HEK293 (cell line): ENCODE data around the gene TRIM62.

Experiments used
- CTCF ChIA-PET: fragments of 350-600 bp; formaldehyde crosslinking; extraction: SDS; loops from one replicate; lab custom pipeline; 2021; ENCODE audit warnings: antibody characterized with exemption; lab: Yijun Ruan, JAX
- POLR2A ChIA-PET: fragments of 300-600 bp; formaldehyde crosslinking; extraction: SDS; loops from one replicate; lab custom pipeline; 2020; ENCODE audit warnings: antibody characterized with exemption, inconsistent platforms; lab: Yijun Ruan, JAX
- H3K27ac ChIP-seq: fragments of 200-500 bp; sonication (Bioruptor generic); 2 replicates; pipeline ENCODE4 v1.5.1; 2014; ENCODE audit warnings: low read depth, low read length, control low read depth, inconsistent platforms; ENCODE audit errors: extremely low read depth
- H3K36me3 ChIP-seq, 2 experiments: fragments of 200-500 bp in 1 of 2; sonication (Bioruptor generic) in 1 of 2; 1 replicate in 1 of 2; 2 replicates in 1 of 2; pipeline ENCODE4 v1.5.1; 2014 to 2017; ENCODE audit warnings: inconsistent platforms in 2 of 2, low read length in 2 of 2; ENCODE audit not compliant: control insufficient read depth in 2 of 2, insufficient read depth in 1 of 2
- H3K4me1 ChIP-seq: fragments of 200-500 bp; sonication (Bioruptor generic); 2 replicates; pipeline ENCODE4 v1.5.1; 2014; ENCODE audit warnings: mild to moderate bottlenecking, low read length, inconsistent platforms; ENCODE audit not compliant: control insufficient read depth, insufficient read depth
- H3K4me3 ChIP-seq: 2 replicates; pipeline ENCODE4 v1.5.1; 2011; ENCODE audit warnings: low read depth, mild to moderate bottlenecking, control low read depth, low read length, moderate library complexity
- H3K9me3 ChIP-seq: fragments of 200-500 bp; sonication (Bioruptor generic); 2 replicates; pipeline ENCODE4 v1.5.1; 2014; ENCODE audit warnings: low read depth, low read length, inconsistent platforms; ENCODE audit not compliant: control insufficient read depth, insufficient read depth
- EGR2 ChIP-seq: fragments of 450-650 bp; formaldehyde crosslinking; IDR thresholded peaks from 2 replicates; pipeline ENCODE4 v1.5.1; 2016; ENCODE audit warnings: low read depth, missing biosample characterization, missing genetic modification characterization
- GLI4 ChIP-seq: fragments of 450-650 bp; formaldehyde crosslinking; IDR thresholded peaks from 2 replicates; pipeline ENCODE4 v1.5.1; 2016; ENCODE audit warnings: missing biosample characterization, missing genetic modification characterization
- GLIS1 ChIP-seq: fragments of 450-650 bp; formaldehyde crosslinking; IDR thresholded peaks from 2 replicates; pipeline ENCODE4 v1.5.1; 2016; ENCODE audit warnings: missing biosample characterization, missing genetic modification characterization
- HOXC10 ChIP-seq: sonication (generic); formaldehyde crosslinking; IDR thresholded peaks from 2 replicates; pipeline ENCODE4 v1.8.1; 2023; ENCODE audit warnings: mild to moderate bottlenecking, missing genetic modification reagents
- KLF1 ChIP-seq: fragments of 450-650 bp; formaldehyde crosslinking; IDR thresholded peaks from 2 replicates; pipeline ENCODE4 v1.5.1; 2016; ENCODE audit warnings: missing biosample characterization, missing genetic modification characterization
- KLF10 ChIP-seq: fragments of 450-650 bp; IDR thresholded peaks from 2 replicates; pipeline ENCODE4 v1.5.1; 2018; ENCODE audit warnings: missing biosample characterization, mild to moderate bottlenecking, missing genetic modification characterization
- KLF7 ChIP-seq: fragments of 450-650 bp; formaldehyde crosslinking; IDR thresholded peaks from 2 replicates; pipeline ENCODE4 v1.5.1; 2016; ENCODE audit warnings: missing biosample characterization, missing genetic modification characterization, borderline replicate concordance
- KLF9 ChIP-seq: fragments of 450-650 bp; formaldehyde crosslinking; IDR thresholded peaks from 2 replicates; pipeline ENCODE4 v1.5.1; 2016; ENCODE audit warnings: missing biosample characterization, missing genetic modification characterization, low read depth
- PRDM10 ChIP-seq: fragments of 450-650 bp; formaldehyde crosslinking; IDR thresholded peaks from 2 replicates; pipeline ENCODE4 v1.5.1; 2016; ENCODE audit warnings: missing biosample characterization, missing genetic modification characterization
- SP2 ChIP-seq: fragments of 450-650 bp; formaldehyde crosslinking; IDR thresholded peaks from 2 replicates; pipeline ENCODE4 v1.5.1; 2016; ENCODE audit warnings: missing biosample characterization, missing genetic modification characterization
- SP7 ChIP-seq: fragments of 450-650 bp; formaldehyde crosslinking; IDR thresholded peaks from 2 replicates; pipeline ENCODE4 v1.5.1; 2016; ENCODE audit warnings: missing biosample characterization, missing genetic modification characterization
- YY2 ChIP-seq: fragments of 450-650 bp; formaldehyde crosslinking; IDR thresholded peaks from 2 replicates; pipeline ENCODE4 v1.5.1; 2016; ENCODE audit warnings: missing biosample characterization, missing genetic modification characterization
- ZBTB8A ChIP-seq: fragments of 450-650 bp; formaldehyde crosslinking; IDR thresholded peaks from 2 replicates; pipeline ENCODE4 v1.5.1; 2016; ENCODE audit warnings: missing biosample characterization, missing genetic modification characterization
- ZEB2 ChIP-seq: fragments of 450-650 bp; formaldehyde crosslinking; IDR thresholded peaks from 2 replicates; pipeline ENCODE4 v1.5.1; 2016; ENCODE audit warnings: missing biosample characterization, missing genetic modification characterization
- ZFP3 ChIP-seq: fragments of 450-650 bp; formaldehyde crosslinking; IDR thresholded peaks from 2 replicates; pipeline ENCODE4 v1.5.1; 2016; ENCODE audit warnings: low read depth, missing biosample characterization, missing genetic modification characterization
- ZNF140 ChIP-seq: fragments of 450-650 bp; formaldehyde crosslinking; IDR thresholded peaks from 2 replicates; pipeline ENCODE4 v1.5.1; 2016; ENCODE audit warnings: missing biosample characterization, missing genetic modification characterization
- ZNF155 ChIP-seq: fragments of 450-650 bp; formaldehyde crosslinking; IDR thresholded peaks from 2 replicates; pipeline ENCODE4 v1.5.1; 2016; ENCODE audit warnings: missing biosample characterization, missing genetic modification characterization
- ZNF24 ChIP-seq: fragments of 450-650 bp; formaldehyde crosslinking; IDR thresholded peaks from 2 replicates; pipeline ENCODE4 v1.5.1; 2016; ENCODE audit warnings: missing biosample characterization, missing genetic modification characterization
- ZNF426 ChIP-seq: fragments of 450-650 bp; formaldehyde crosslinking; IDR thresholded peaks from 2 replicates; pipeline ENCODE4 v1.5.1; 2017; ENCODE audit warnings: missing biosample characterization, missing genetic modification characterization, mild to moderate bottlenecking, inconsistent platforms, moderate library complexity
- ZNF530 ChIP-seq: fragments of 450-650 bp; formaldehyde crosslinking; IDR thresholded peaks from 2 replicates; pipeline ENCODE4 v1.5.1; 2016; ENCODE audit warnings: low read depth, missing biosample characterization, missing genetic modification characterization
- ZNF548 ChIP-seq: fragments of 450-650 bp; formaldehyde crosslinking; IDR thresholded peaks from 2 replicates; pipeline ENCODE4 v1.5.1; 2016; ENCODE audit warnings: missing biosample characterization, missing genetic modification characterization
- ZNF585B ChIP-seq: fragments of 450-650 bp; formaldehyde crosslinking; IDR thresholded peaks from 2 replicates; pipeline ENCODE4 v1.5.1; 2016; ENCODE audit warnings: missing biosample characterization, missing genetic modification characterization
- ZNF623 ChIP-seq: fragments of 450-650 bp; formaldehyde crosslinking; IDR thresholded peaks from 2 replicates; pipeline ENCODE4 v1.5.1; 2016; ENCODE audit warnings: missing biosample characterization, missing genetic modification characterization
- ZNF629 ChIP-seq: fragments of 450-650 bp; formaldehyde crosslinking; IDR thresholded peaks from 2 replicates; pipeline ENCODE4 v1.5.1; 2017; ENCODE audit warnings: missing biosample characterization, missing genetic modification characterization
- ZNF677 ChIP-seq: fragments of 450-650 bp; IDR thresholded peaks from 2 replicates; pipeline ENCODE4 v1.5.0; 2018; ENCODE audit warnings: missing biosample characterization, mild to moderate bottlenecking, missing genetic modification characterization, moderate library complexity
- ZSCAN5A ChIP-seq: fragments of 450-650 bp; formaldehyde crosslinking; IDR thresholded peaks from 2 replicates; pipeline ENCODE4 v1.5.1; 2016; ENCODE audit warnings: missing biosample characterization, missing genetic modification characterization

TRIM62 gene

GRCh38 chr1:33130297-33130696 lies 51.5 kb downstream of the TRIM62 start:
- Histone ChIP-seq H3K4me3 (no peak overlapping the region), H3K4me1 (peaks cover 5% of the 10 kb centered on the region), H3K9me3 (no peaks in the 10 kb centered on the region), H3K36me3 (peaks cover 0 to 9% of the 10 kb centered on the region in 2 experiments; a peak in 1 of 3 replicates), H3K27ac (no peak overlapping the region)
- POLR2A ChIA-PET, result no interaction called here
- CTCF ChIA-PET, result no interaction called here
- TF ChIP-seq GLI4 (tag by site-specific recombination) (no peak), PRDM10 (tag by site-specific recombination) (peak; percentile 17; the same call in 1 of the 2 replicates)

DNA sequence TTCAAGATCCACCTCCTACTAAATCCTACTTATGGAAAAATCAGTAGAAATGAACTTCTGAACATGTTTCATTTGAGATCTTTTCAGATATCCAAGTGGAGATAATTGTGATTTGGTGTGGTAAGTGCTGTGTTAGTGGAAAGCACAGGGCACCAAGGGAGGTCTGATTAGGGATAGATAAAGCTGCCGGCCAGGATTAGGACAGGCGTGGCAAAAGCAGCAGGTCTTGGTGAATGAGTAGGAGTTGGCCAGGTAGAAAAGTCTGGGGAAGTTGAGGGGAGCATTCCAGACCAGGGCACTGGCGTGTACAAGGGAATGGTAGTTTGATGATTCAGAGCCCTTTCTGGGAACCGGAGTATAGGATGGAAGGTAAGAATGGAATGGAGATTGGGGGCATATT lies 53.1 kb downstream of the TRIM62 start:
- H3K27ac ChIP-seq, result no peak overlapping the region
- H3K36me3 ChIP-seq, result peaks cover 0 to 12% of the 10 kb centered on the region in 2 experiments; a peak in 1 of 3 replicates
- peaks cover 5% of the 10 kb centered on the region for H3K4me1 ChIP-seq
- H3K9me3 ChIP-seq, result no peaks in the 10 kb centered on the region
- TF ChIP-seq ZNF426 (tag by site-specific recombination) (no peak), GLIS1 (tag by site-specific recombination) (peak; percentile 33; the same call in 1 of the 2 replicates), ZFP3 (tag by site-specific recombination) (peak; percentile 26; the same call in 1 of the 2 replicates), ZBTB8A (no peak), SP7 (no peak), HOXC10 (CRISPR knock-in tag) (no peak)
- TF ChIP-seq, all 188 proteins: peak for 2
- no peak overlapping the region for H3K4me3 ChIP-seq
- POLR2A ChIA-PET, result no interaction called here
- CTCF ChIA-PET, result interaction anchor here (1.0 to 1.1 kb wide), 2 partner anchors 9 to 33 kb away, joined by 3 to 5 read pairs; no protein-coding TSS in a partner anchor

DNA sequence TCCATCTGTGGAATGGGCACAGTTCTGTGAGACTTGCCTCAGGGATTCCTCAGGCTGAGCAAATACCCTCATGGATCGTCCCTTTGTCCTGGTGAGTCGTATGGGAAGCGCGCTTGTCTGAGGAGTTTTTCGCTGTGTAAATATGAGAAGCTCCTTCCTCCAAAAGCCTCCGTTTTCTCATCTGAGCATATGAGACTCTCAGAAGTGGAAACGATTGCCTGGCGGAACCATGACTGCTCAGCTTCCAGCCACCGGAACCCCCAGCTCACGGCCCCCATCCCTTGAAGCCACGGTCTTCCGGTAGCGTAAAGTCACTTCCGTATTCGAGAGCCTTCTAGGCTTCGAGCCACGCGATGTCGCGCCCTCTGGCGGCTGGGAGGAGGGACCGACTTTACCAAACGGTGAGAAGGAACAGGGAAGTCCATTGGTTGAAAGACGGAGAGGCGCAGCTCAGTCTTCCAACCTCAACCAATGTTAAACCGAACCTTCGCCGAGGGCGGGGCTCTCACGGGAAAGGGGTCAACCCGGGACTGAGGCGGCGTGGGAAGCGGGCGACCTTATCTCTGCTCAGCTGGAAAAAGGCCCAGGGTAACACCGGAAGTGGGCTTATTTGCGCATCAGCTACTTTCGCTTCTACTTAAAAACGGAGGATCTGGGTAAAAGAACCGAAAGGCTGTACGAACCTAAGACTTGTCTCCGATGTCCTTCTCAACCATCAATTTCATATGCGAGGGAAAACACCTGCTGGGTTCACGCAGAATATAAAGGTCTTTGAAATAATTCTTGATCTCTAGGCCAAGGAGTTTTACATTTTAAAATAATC lies 54.6 kb downstream of the TRIM62 start:
- Histone ChIP-seq H3K27ac (peak overlapping the region; percentile 74), H3K4me3 (peak overlapping the region; percentile 75), H3K4me1 (peaks cover 5% of the 10 kb centered on the region), H3K9me3 (no peaks in the 10 kb centered on the region), H3K36me3 (peaks cover 0 to 4% of the 10 kb centered on the region in 2 experiments; a peak in 1 of 3 replicates)
- CTCF ChIA-PET, result interaction anchor here (0.5 to 2.8 kb wide), 35 partner anchors 8 to 1624 kb away, joined by 3 to 38 read pairs (median 3); no protein-coding TSS in a partner anchor
- POLR2A ChIA-PET, result interaction anchor here (0.5 to 1.9 kb wide), 14 partner anchors 11 to 344 kb away, joined by 3 to 28 read pairs (median 4); partner anchors contain the start of genes AZIN2, S100PBP, TRIM62 and YARS1
- TF ChIP-seq ZNF585B (tag by site-specific recombination) (no peak), ZNF623 (tag by site-specific recombination) (peak; percentile 23; the same call in 1 of the 2 replicates), ZNF548 (tag by site-specific recombination) (peak; percentile 66), EGR2 (tag by site-specific recombination) (peak; percentile 70), KLF9 (tag by site-specific recombination) (peak; percentile 15; the same call in 1 of the 2 replicates), ZNF155 (tag by site-specific recombination) (no peak), ZNF426 (tag by site-specific recombination) (no peak), YY2 (tag by site-specific recombination) (peak; percentile 39; the same call in 1 of the 2 replicates), SP2 (tag by site-specific recombination) (peak; percentile 96), ZNF677 (no peak), ZNF140 (tag by site-specific recombination) (no peak), ZNF24 (tag by site-specific recombination) (peak; percentile 46; the same call in 1 of the 2 replicates), ZSCAN5A (tag by site-specific recombination) (no peak), ZNF629 (tag by site-specific recombination) (peak; percentile 93), KLF7 (tag by site-specific recombination) (no peak), KLF10 (tag by site-specific recombination) (peak; percentile 66; the same call in 1 of the 2 replicates), ZEB2 (peak; percentile 95), ZNF530 (no peak), KLF1 (0 out of 2 replicates have a peak, but pooled peaks have one; percentile 9)
